Natural killer cell (primary cell): ENCODE measurements around the gene SRC. TPM values are rescaled to one million over a fixed set of nuclear protein-coding genes. Genes with fewer than 3 reads are reported as not detected.
A peak's percentile ranks its signal among the peaks of the same experiment; 100 is the strongest.

Source experiments
- ATAC-seq, 3 donors: fragments of 150-1000 bp in 2 of 3; fragments of 200-7000 bp in 1 of 3; cut with Tn5 transposase; 1 replicate in 1 of 3; 2 replicates in 2 of 3; pipeline ENCODE4 v1.10.0; 2021; ENCODE audit warnings: mild to moderate bottlenecking in 2 of 3, moderate library complexity in 2 of 3
- DNase-seq, 2 donors: peaks; one replicate each; pipeline versions ENCODE4 v3.0.0 to v3.0.0-alpha.2; 2013 to 2021; ENCODE audit warnings: mixed read lengths in 1 of 2
- H3K27ac ChIP-seq: one replicate; pipeline ENCODE4 v1.5.1; 2013; ENCODE audit warnings: mild to moderate bottlenecking, low read length
- H3K27me3 ChIP-seq: one replicate; pipeline ENCODE4 v1.6.1; 2013; ENCODE audit warnings: low read length; ENCODE audit not compliant: control insufficient read depth, insufficient read depth
- H3K36me3 ChIP-seq: one replicate; pipeline ENCODE4 v1.6.1; 2013; ENCODE audit warnings: low read length; ENCODE audit not compliant: control insufficient read depth, insufficient read depth
- H3K4me1 ChIP-seq: one replicate; pipeline ENCODE4 v1.6.1; 2013; ENCODE audit warnings: low read length; ENCODE audit not compliant: control insufficient read depth, insufficient read depth
- H3K4me3 ChIP-seq: one replicate; pipeline ENCODE4 v1.5.1; 2013; ENCODE audit warnings: low read length
- H3K9me3 ChIP-seq: one replicate; pipeline ENCODE4 v1.6.1; 2013; ENCODE audit warnings: low read length; ENCODE audit not compliant: control insufficient read depth, insufficient read depth
- H3K27ac Mint-ChIP-seq, 2 donors: one replicate each; pipeline ENCODE4 v1.8.0; 2022; ENCODE audit warnings: mild to moderate bottlenecking in 2 of 2, mixed read lengths in 2 of 2, moderate library complexity in 1 of 2
- H3K27me3 Mint-ChIP-seq, 2 donors: one replicate each; pipeline ENCODE4 v1.8.0; 2022; ENCODE audit warnings: low read depth in 2 of 2, mixed read lengths in 2 of 2
- H3K36me3 Mint-ChIP-seq: one replicate; pipeline ENCODE4 v1.8.0; 2022; ENCODE audit warnings: mixed read lengths
- H3K4me1 Mint-ChIP-seq, 2 donors: one replicate each; pipeline ENCODE4 v1.8.0; 2022; ENCODE audit warnings: mixed read lengths in 2 of 2
- H3K4me3 Mint-ChIP-seq: one replicate; pipeline ENCODE4 v1.8.0; 2022; ENCODE audit warnings: mild to moderate bottlenecking, moderate library complexity, mixed read lengths
- H3K9me3 Mint-ChIP-seq, 2 donors: one replicate each; pipeline ENCODE4 v1.8.0; 2022; ENCODE audit warnings: mixed read lengths in 2 of 2
- whole genome bisulfite sequencing: methylation state at CpG from one replicate; pipeline ENCODE4 v1.1.7; 2013; ENCODE audit warnings: missing lambda C conversion rate; ENCODE audit not compliant: insufficient coverage; 5-methylcytosine and 5-hydroxymethylcytosine counted together
- intact Hi-C: fragments of 100-400 bp; cut with micrococcal nuclease; formaldehyde crosslinking; loops from one replicate; pipeline ENCODE4 v1.14.2; 2022
- total RNA-seq, 4 donors: library from RNA; stranded (reverse); fragments of 120-200 nt in 1 of 4; gene quantifications; one replicate each; pipeline versions ENCODE4 v1.2.3 to v1.2.4, GENCODE V29; 2013 to 2022
- TF ChIP-seq, protein P1 (sequence below): fragments of 200-600 bp; IDR thresholded peaks from one replicate; pipeline ENCODE4 v1.8.0; 2022; ENCODE audit warnings: antibody characterized with exemption

Gene SRC
- total RNA-seq, 3 donors from 2014 or later (not counting 1 experiment from before 2014, with no cell fraction given): 2.3 to 15.6 (median 10.5) TPM

DNA sequence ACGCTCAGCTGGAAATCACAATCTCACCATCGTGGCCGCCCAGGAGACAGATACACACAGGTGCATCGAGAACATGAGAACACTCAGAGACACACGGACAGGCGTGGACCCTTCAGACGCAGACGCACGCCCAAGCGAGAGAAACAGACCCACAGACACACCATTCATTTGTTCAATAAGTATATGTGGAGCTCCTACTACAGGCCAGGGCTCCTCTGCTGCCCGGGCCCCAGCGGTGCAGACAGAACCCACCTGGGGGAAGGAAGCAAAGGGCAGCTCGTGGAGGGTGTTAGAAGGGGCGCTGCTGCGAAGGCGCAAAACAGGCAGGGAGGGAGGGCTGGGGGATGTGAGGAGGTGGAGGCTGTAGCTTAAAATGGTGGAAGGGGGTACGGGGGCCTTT is 39.2 kb downstream of the SRC start:
- no peak overlapping the region for H3K4me3 ChIP-seq
- no peaks in the 10 kb centered on the region for H3K36me3 ChIP-seq
- TF ChIP-seq, protein P1, sequence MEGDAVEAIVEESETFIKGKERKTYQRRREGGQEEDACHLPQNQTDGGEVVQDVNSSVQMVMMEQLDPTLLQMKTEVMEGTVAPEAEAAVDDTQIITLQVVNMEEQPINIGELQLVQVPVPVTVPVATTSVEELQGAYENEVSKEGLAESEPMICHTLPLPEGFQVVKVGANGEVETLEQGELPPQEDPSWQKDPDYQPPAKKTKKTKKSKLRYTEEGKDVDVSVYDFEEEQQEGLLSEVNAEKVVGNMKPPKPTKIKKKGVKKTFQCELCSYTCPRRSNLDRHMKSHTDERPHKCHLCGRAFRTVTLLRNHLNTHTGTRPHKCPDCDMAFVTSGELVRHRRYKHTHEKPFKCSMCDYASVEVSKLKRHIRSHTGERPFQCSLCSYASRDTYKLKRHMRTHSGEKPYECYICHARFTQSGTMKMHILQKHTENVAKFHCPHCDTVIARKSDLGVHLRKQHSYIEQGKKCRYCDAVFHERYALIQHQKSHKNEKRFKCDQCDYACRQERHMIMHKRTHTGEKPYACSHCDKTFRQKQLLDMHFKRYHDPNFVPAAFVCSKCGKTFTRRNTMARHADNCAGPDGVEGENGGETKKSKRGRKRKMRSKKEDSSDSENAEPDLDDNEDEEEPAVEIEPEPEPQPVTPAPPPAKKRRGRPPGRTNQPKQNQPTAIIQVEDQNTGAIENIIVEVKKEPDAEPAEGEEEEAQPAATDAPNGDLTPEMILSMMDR: no peak
- no peak for ATAC-seq
- H3K27me3 ChIP-seq: no peaks in the 10 kb centered on the region
- WGBS: 87% methylated on average over 17 of the region's 17 CpGs
- H3K9me3 ChIP-seq: no peaks in the 10 kb centered on the region
- peak overlapping the region in 1 of 2 donors; percentile 81 for H3K27ac Mint-ChIP-seq
- H3K36me3 Mint-ChIP-seq: no peaks in the 10 kb centered on the region
- H3K4me1 Mint-ChIP-seq: peaks cover 6 to 7% of the 10 kb centered on the region in 2 donors
- H3K9me3 Mint-ChIP-seq: no peaks in the 10 kb centered on the region
- intact Hi-C loops: loop anchor here (2.0 kb wide), 1 partner anchor 190 kb away; no protein-coding TSS in a partner anchor
- peak overlapping the region; percentile 93 for H3K4me3 Mint-ChIP-seq
- H3K4me1 ChIP-seq: peaks cover 15% of the 10 kb centered on the region
- no peak for DNase-seq
- H3K27me3 Mint-ChIP-seq: no peaks in the 10 kb centered on the region
- no peak overlapping the region for H3K27ac ChIP-seq

DNA sequence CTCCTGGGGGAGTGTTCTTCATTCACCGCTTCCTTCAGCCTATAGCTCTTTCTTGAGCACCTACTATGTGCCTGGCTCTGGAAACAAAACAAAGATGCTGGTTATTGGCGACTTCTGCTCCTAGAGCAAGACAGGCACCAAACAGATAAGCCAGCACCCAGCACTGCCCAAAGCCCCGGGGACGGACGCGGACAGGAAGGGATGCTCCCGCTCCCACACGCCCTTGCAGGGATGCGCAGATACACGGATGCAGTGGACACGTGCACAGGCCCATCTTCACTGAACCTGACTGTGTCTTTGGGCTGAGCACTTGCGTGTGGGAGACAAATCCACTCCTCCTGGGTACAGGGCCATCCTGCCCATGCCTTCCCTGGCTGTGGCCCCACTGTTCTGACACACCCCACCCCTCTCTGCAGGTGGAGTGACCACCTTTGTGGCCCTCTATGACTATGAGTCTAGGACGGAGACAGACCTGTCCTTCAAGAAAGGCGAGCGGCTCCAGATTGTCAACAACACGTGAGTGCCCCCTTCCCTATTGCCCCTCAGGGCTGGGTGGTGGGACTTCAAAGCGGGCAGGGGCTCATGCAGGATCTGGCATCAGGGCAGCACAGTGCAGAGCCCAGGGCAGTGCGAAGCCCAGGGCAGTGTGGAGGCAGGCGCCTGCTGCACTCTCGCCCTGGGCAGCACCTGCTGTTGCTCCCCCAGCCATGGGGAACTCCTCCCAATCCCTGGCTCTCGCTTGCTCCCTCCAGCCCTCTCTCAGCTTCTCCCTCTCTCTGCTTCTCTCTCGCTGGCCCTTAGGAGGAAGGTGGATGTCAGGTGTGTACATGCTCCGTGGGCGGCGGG is 39.9 kb downstream of the SRC start:
- no peak overlapping the region for H3K4me3 ChIP-seq
- H3K36me3 Mint-ChIP-seq: no peaks in the 10 kb centered on the region
- no peak for DNase-seq
- H3K27me3 Mint-ChIP-seq: no peaks in the 10 kb centered on the region
- H3K27ac ChIP-seq: no peak overlapping the region
- TF ChIP-seq, protein P1: no peak
- no peak for ATAC-seq
- whole genome bisulfite sequencing: 92% methylated on average over 23 of the region's 25 CpGs
- no peaks in the 10 kb centered on the region for H3K9me3 ChIP-seq
- H3K36me3 ChIP-seq: no peaks in the 10 kb centered on the region
- no peaks in the 10 kb centered on the region for H3K27me3 ChIP-seq
- peaks cover 15% of the 10 kb centered on the region for H3K4me1 ChIP-seq
- H3K4me1 Mint-ChIP-seq: peaks cover 6 to 7% of the 10 kb centered on the region in 2 donors
- intact Hi-C loops: loop anchor here (2.0 kb wide), 1 partner anchor 191 kb away; no protein-coding TSS in a partner anchor
- H3K9me3 Mint-ChIP-seq: no peaks in the 10 kb centered on the region
- H3K4me3 Mint-ChIP-seq: no peak overlapping the region
- H3K27ac Mint-ChIP-seq: no peak overlapping the region

DNA sequence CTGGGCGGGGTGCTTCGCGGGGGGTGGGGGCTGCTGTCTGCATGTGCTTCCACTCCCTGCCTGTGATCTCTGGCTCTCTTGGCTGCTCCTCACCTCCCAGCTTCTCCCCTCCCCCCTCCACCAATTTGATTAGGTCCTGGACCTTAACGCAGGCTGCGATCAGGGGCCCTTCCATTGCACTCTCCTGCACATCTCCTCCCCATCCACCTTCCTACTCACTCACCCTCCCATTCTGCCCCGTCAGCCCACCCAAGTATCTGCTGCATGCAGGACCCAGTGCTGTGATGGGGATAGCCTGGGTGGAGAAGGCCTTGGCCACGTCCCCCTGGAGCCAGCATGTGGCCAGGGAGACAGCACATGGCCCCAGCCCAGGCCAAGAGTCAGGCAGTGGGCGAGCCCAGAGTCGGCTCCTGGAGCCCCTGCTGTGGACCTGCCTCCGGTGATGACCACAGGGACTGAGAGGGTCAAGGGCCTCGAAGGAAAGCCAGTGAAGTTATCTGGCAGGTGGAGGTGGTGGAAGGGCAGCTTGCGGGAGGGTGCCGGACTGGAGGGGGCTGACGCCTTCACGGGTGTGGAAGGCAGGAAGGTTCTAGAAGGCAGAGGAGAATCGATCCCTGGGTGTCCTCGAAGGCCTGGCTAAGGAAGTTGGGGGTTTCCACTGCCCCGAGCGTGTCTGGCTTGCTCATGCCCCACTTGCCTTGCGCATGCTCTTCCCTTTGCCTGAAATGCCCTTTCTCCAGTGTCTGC is 40.7 kb downstream of the SRC start:
- intact Hi-C loops: no loop called here
- no peaks in the 10 kb centered on the region for H3K36me3 ChIP-seq
- WGBS: 93% methylated on average over 20 of the region's 20 CpGs
- DNase-seq (no peak), ATAC-seq (no peak)
- Mint-ChIP-seq H3K4me1 (peaks cover 6 to 7% of the 10 kb centered on the region in 2 donors), H3K27me3 (no peaks in the 10 kb centered on the region), H3K9me3 (no peaks in the 10 kb centered on the region), H3K27ac (no peak overlapping the region), H3K36me3 (no peaks in the 10 kb centered on the region), H3K4me3 (no peak overlapping the region)
- H3K9me3 ChIP-seq: no peaks in the 10 kb centered on the region
- H3K4me1 ChIP-seq: peaks cover 15% of the 10 kb centered on the region
- no peak overlapping the region for H3K27ac ChIP-seq
- no peak overlapping the region for H3K4me3 ChIP-seq
- TF ChIP-seq, protein P1: no peak
- no peaks in the 10 kb centered on the region for H3K27me3 ChIP-seq
